MCF 10A (cell line): ENCODE data around the gene LIF. TPM values are rescaled to one million over a fixed set of nuclear protein-coding genes. Genes with fewer than 3 reads are reported as not detected.
A peak's percentile ranks its signal among the peaks of the same experiment; 100 is the strongest.

ENCODE experiments used
- BruUV-seq: library from RNA; stranded (reverse); fragments of 400-500 nt; replicated peaks from 2 replicates; lab custom pipeline; 2021; lab: Mats Ljungman, UMichigan
- CTCF ChIA-PET: fragments of 300-600 bp; sonication (Branson Sonifier 250); formaldehyde crosslinking; extraction: SDS; loops from one replicate; lab custom pipeline; 2021; ENCODE audit warnings: antibody characterized with exemption, inconsistent platforms; lab: Yijun Ruan, JAX
- POLR2A ChIA-PET: fragments of 300-600, 350-650 bp; sonication (Branson Sonifier 250); formaldehyde crosslinking; extraction: SDS; loops from one replicate; lab custom pipeline; 2020; ENCODE audit warnings: antibody characterized with exemption, inconsistent platforms; lab: Yijun Ruan, JAX
- DNase-seq: peaks from one replicate; pipeline ENCODE4 v3.0.0-alpha.2; 2018; ENCODE audit not compliant: unreplicated experiment
- H3K27ac Mint-ChIP-seq: one replicate; pipeline ENCODE4 v1.8.0; 2022; ENCODE audit warnings: mild to moderate bottlenecking, low read depth, mixed read lengths; ENCODE audit not compliant: unreplicated experiment
- H3K27me3 Mint-ChIP-seq: one replicate; pipeline ENCODE4 v1.8.0; 2022; ENCODE audit warnings: mixed read lengths; ENCODE audit not compliant: insufficient read depth, unreplicated experiment
- H3K36me3 Mint-ChIP-seq: one replicate; pipeline ENCODE4 v1.8.0; 2022; ENCODE audit warnings: mild to moderate bottlenecking, moderate library complexity, mixed read lengths; ENCODE audit not compliant: insufficient read depth, unreplicated experiment
- H3K4me1 Mint-ChIP-seq: one replicate; pipeline ENCODE4 v1.8.0; 2022; ENCODE audit warnings: mixed read lengths; ENCODE audit not compliant: insufficient read depth, unreplicated experiment
- H3K4me3 Mint-ChIP-seq: one replicate; pipeline ENCODE4 v1.8.0; 2022; ENCODE audit warnings: mild to moderate bottlenecking, moderate library complexity, mixed read lengths; ENCODE audit not compliant: unreplicated experiment
- H3K9me3 Mint-ChIP-seq: one replicate; pipeline ENCODE4 v1.8.0; 2022; ENCODE audit warnings: mixed read lengths; ENCODE audit not compliant: unreplicated experiment
- CTCF ChIP-seq: fragments of 200-600 bp; IDR thresholded peaks from one replicate; pipeline ENCODE4 v1.8.0; 2022; ENCODE audit warnings: antibody characterized with exemption, mild to moderate bottlenecking; ENCODE audit not compliant: unreplicated experiment
- intact Hi-C: fragments of 100-400 bp; cut with micrococcal nuclease; formaldehyde crosslinking; loops from 2 replicates; pipeline ENCODE4 v1.14.1; 2022
- total RNA-seq: library from RNA; stranded (reverse); gene quantifications from 2 replicates; pipeline ENCODE4 v1.2.3, GENCODE V29; 2022

The LIF gene
- total RNA-seq, 1 experiment from 2014 or later, result 19.3 TPM

DNA sequence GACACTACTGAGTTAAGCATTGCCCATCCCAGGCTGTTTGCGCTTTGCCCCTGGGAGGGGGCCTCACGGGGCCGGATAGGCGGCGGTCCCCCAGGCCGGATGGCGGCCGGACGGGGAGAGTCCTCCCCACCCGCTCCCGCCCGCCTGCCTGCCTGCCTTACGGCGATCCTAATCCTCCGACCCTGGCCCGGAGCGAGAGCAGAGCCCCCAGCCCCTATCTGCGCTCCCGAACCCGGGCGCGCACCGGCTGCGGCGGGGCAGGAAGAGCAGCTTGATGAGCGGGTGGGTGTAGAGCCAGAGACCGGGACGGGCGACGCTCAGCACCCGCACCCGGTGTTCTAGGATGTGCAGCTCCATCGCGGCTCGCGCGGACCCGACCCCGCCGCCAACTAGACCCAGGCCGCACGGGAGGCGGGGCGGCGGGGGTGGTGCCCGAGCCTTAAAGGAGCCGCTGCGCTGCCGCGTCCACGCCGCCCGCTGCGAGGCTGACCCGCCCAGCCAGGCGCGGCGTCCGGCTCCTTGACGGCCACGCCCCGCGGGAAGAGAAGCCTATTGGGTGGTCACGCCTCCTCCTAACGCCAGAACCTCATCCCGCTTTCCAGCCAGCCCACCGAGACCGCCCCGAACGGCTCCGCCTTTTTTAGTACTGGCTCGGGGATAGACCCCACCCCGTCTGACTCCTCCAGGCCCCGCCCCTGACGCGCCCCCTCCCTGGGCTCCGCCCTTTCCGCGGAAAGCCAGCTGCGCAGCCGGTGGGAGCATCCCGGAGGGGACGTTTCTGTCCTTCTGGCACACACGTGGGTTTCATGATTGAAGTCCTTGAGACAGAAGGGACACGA, 42.8 kb upstream of the LIF start, which contains the start of gene CASTOR1:
Gene CASTOR1, minus strand, starts transcription at position 365 of the 839 bp plus-strand sequence. Its CDS starts 8 bp downstream, at position 357.
- peak; percentile 98 for DNase-seq
- Mint-ChIP-seq H3K36me3 (no peaks in the 10 kb centered on the region), H3K9me3 (no peaks in the 10 kb centered on the region), H3K27me3 (no peaks in the 10 kb centered on the region), H3K4me3 (peak within 1 kb of the TSS; percentile 77), H3K27ac (peak within 1 kb of the TSS; percentile 62), H3K4me1 (peaks cover 6% of the 10 kb centered on the region)
- BruUV-seq, result no TSS peak
- ChIA-PET POLR2A (interaction anchor here (0.6 to 6.0 kb wide), 15 partner anchors 9 to 135 kb away, joined by 3 to 109 read pairs (median 5); partner anchors contain the start of genes CCDC157, MTFP1, SEC14L2 and SF3A1), CTCF (interaction anchor here (0.6 to 3.7 kb wide), 17 partner anchors 9 to 1053 kb away, joined by 3 to 48 read pairs (median 12); partner anchors contain the start of genes RNF215, SEC14L2 and TBC1D10A)
- intact Hi-C loops, result loop anchor here (1.0 to 2.0 kb wide), 2 partner anchors 67 to 137 kb away; partner anchors contain the start of genes CCDC157 and SF3A1
- no peak for TF ChIP-seq CTCF

DNA sequence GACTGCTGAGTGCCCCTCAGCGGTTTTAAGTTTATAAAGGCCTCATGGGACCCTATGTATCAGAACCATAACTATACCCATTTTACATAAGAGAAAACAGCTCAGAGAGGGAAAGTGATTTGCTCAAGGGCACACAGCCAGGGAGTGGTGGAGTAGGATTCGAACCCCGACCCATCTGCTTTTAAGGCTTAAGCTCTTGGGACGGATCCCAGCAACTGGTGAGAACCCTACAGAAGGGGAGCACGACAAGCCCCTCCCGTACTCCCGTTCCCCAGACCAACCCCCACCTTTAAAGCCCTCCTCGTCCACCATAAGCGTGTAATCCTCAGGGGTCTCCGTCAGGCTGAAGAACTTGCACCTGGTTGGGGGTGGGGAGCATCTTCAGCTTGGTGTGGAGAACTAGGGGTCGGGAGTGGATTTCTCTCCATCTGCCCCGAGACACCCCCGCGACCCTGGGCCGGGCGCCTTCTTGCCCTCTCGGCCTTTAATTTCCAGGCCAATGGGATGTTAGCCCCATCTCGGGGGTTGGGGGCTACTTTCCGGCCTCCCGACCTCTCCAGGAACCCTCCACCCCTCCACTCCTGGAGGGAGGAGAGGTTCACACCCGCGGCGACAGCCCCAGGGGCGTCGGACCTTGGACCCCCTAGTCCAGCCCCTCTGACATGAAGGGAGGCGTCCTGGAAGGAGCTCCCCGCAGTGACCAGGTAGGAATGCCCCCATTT, 42.0 kb upstream of the LIF start:
- intact Hi-C loops, result loop anchor here (1.0 to 2.0 kb wide), 4 partner anchors 39 to 138 kb away; partner anchors contain the start of genes CCDC157, RNF215 and SF3A1
- Mint-ChIP-seq H3K27me3 (no peaks in the 10 kb centered on the region), H3K4me1 (peaks cover 6% of the 10 kb centered on the region), H3K4me3 (peak overlapping the region; percentile 77), H3K9me3 (no peaks in the 10 kb centered on the region), H3K27ac (peak overlapping the region; percentile 27), H3K36me3 (no peaks in the 10 kb centered on the region)
- BruUV-seq, result no TSS peak
- ChIA-PET POLR2A (interaction anchor here (1.0 to 6.0 kb wide), 15 partner anchors 9 to 187 kb away, joined by 3 to 109 read pairs (median 5); partner anchors contain the start of genes CCDC157, MTFP1, RNF215 and SEC14L2), CTCF (interaction anchor here (0.6 to 3.7 kb wide), 43 partner anchors 9 to 1052 kb away, joined by 3 to 48 read pairs (median 5); partner anchors contain the start of genes RNF215, SEC14L2 and TBC1D10A)
- no peak for TF ChIP-seq CTCF
- DNase-seq, result no peak

- H3K27ac Mint-ChIP-seq, result peak overlapping the region; percentile 27
- BruUV-seq, result no TSS peak
- intact Hi-C loops, result loop anchor here (1.0 to 2.0 kb wide), 4 partner anchors 25 to 99 kb away; partner anchors contain the start of genes CCDC157, RNF215 and SF3A1
- peak; percentile 50 for TF ChIP-seq CTCF
- peak; percentile 90 for DNase-seq
- ChIA-PET CTCF (interaction anchor here (0.5 to 3.7 kb wide), 54 partner anchors 8 to 562 kb away, joined by 3 to 48 read pairs (median 4); partner anchors contain the start of genes RNF215, SEC14L2 and TBC1D10A), POLR2A (interaction anchor here (0.6 to 6.0 kb wide), 13 partner anchors 8 to 495 kb away, joined by 3 to 109 read pairs (median 5); partner anchors contain the start of genes CCDC157, MTFP1, RNF215 and SEC14L2)
- no peaks in the 10 kb centered on the region for H3K36me3 Mint-ChIP-seq
- H3K4me3 Mint-ChIP-seq, result peak overlapping the region; percentile 77
- no peaks in the 10 kb centered on the region for H3K27me3 Mint-ChIP-seq
- H3K4me1 Mint-ChIP-seq, result peaks cover 6% of the 10 kb centered on the region
- no peaks in the 10 kb centered on the region for H3K9me3 Mint-ChIP-seq
Observed at GRCh38 chr22:30287648-30288418, 41.3 kb upstream of the LIF start.
